Breast epithelium (tissue), 4 donors: ENCODE results near the gene OR2L2. TPM values are rescaled to one million over a fixed set of nuclear protein-coding genes. Genes with fewer than 3 reads are reported as not detected.
"Not testable (repeated sequence)": the region's sequence is repeated elsewhere in the genome, so short reads cannot be mapped to it uniquely, and the experiment has no call there.

Experiments
- DNase-seq, 2 donors: peaks; one replicate each; pipeline ENCODE4 v3.0.0-alpha.2; 2019; ENCODE audit warnings: low spot score in 2 of 2
- H3K27ac ChIP-seq, 2 donors: fragments of 200-600 bp; sonication (generic) in 1 of 2; one replicate each; pipeline ENCODE4 v1.5.1; 2016 to 2019; ENCODE audit warnings: mild to moderate bottlenecking in 1 of 2
- H3K27me3 ChIP-seq, 2 donors: fragments of 200-600 bp; sonication (generic) in 1 of 2; one replicate each; pipeline versions ENCODE4 v1.5.1 to v1.6.0; 2017 to 2019; ENCODE audit warnings: control low read depth in 1 of 2, mild to moderate bottlenecking in 1 of 2
- H3K36me3 ChIP-seq: fragments of 200-600 bp; one replicate; pipeline ENCODE4 v1.5.1; 2019
- H3K4me1 ChIP-seq, 2 donors: fragments of 200-600 bp; sonication (generic); one replicate each; pipeline ENCODE4 v1.5.1; 2016 to 2019; ENCODE audit warnings: control low read depth in 1 of 2
- H3K4me3 ChIP-seq, 3 donors: fragments of 200-600 bp; sonication (generic); 1 replicate in 2 of 3; 2 replicates in 1 of 3; pipeline ENCODE4 v1.5.1; 2016 to 2019; ENCODE audit warnings: mild to moderate bottlenecking in 3 of 3, moderate library complexity in 2 of 3
- H3K9me3 ChIP-seq, 2 donors: fragments of 200-600 bp; sonication (generic) in 1 of 2; one replicate each; pipeline ENCODE4 v1.5.1; 2016 to 2019; ENCODE audit warnings: control low read depth in 1 of 2
- POLR2A ChIP-seq: fragments of 450-650 bp; IDR thresholded peaks from one replicate; pipeline ENCODE4 v1.6.1; 2016; ENCODE audit warnings: antibody characterized with exemption, mild to moderate bottlenecking, moderate library complexity
- POLR2AphosphoS5 ChIP-seq, 3 donors: sonication (generic); formaldehyde crosslinking; IDR thresholded peaks; one replicate each; pipeline ENCODE4 v1.6.1; 2017; ENCODE audit warnings: antibody characterized with exemption in 3 of 3
- intact Hi-C: fragments of 100-400 bp; cut with DNase I; formaldehyde crosslinking; loops from one replicate; pipeline ENCODE4 v1.15.1; 2023; ENCODE audit warnings: low total_unique reads
- total RNA-seq, 3 donors: library from RNA; depleted of rRNA; stranded (reverse); fragments of >200 nt; gene quantifications; one replicate each; pipeline ENCODE4 v1.1.0, GENCODE V29; 2016
- TF ChIP-seq, protein P1 (sequence below), 3 donors: fragments of 450-650 bp; IDR thresholded peaks; one replicate each; pipeline ENCODE4 v1.5.1; 2016 to 2017; ENCODE audit warnings: antibody characterized with exemption in 3 of 3, mild to moderate bottlenecking in 3 of 3, moderate library complexity in 3 of 3

Gene OR2L2
- total RNA-seq, 3 donors from 2014 or later, result 0.66 to 0.73 TPM; not detected in 1

- Histone ChIP-seq H3K27ac (no peak overlapping the region), H3K4me1 (no peaks in the 10 kb centered on the region), H3K36me3 (no peaks in the 10 kb centered on the region), H3K9me3 (peaks cover 0 to 4% of the 10 kb centered on the region in 2 donors), H3K4me3 (no peak overlapping the region), H3K27me3 (no peaks in the 10 kb centered on the region)
- intact Hi-C loops, result no loop called here
- no peak for TF ChIP-seq POLR2A
- TF ChIP-seq, protein P1, sequence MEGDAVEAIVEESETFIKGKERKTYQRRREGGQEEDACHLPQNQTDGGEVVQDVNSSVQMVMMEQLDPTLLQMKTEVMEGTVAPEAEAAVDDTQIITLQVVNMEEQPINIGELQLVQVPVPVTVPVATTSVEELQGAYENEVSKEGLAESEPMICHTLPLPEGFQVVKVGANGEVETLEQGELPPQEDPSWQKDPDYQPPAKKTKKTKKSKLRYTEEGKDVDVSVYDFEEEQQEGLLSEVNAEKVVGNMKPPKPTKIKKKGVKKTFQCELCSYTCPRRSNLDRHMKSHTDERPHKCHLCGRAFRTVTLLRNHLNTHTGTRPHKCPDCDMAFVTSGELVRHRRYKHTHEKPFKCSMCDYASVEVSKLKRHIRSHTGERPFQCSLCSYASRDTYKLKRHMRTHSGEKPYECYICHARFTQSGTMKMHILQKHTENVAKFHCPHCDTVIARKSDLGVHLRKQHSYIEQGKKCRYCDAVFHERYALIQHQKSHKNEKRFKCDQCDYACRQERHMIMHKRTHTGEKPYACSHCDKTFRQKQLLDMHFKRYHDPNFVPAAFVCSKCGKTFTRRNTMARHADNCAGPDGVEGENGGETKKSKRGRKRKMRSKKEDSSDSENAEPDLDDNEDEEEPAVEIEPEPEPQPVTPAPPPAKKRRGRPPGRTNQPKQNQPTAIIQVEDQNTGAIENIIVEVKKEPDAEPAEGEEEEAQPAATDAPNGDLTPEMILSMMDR (IDR thresholded peaks at IDR 0.05), result no peak
- no peak for TF ChIP-seq POLR2AphosphoS5 (IDR thresholded peaks at IDR 0.05)
- DNase-seq, result no peak
Measured at GRCh38 chr1:248047008-248047407, 17.1 kb downstream of the OR2L2 start.

DNA sequence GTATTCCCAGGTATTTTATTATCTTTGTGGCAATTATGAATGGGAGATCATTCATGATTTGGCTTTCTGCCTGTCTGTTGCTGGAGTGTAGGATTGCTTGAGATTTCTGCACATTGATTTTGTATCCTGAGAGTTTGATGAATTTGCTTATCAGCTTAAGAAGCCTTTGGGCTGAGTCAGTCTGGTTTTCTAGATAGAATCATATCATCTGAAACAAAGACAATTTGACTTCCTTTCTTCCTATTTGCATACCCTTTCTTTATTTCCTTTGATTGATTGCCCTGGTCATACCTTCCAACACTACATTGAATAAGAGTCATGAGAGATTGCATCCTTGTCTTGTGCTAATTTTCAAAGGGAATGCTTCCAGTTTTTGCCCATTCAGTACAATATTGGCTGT lies 24.8 kb downstream of the OR2L2 start:
- Histone ChIP-seq H3K4me3 (no peak overlapping the region), H3K27ac (no peak overlapping the region), H3K27me3 (no peaks in the 10 kb centered on the region), H3K36me3 (no peaks in the 10 kb centered on the region), H3K9me3 (peaks cover 0 to 19% of the 10 kb centered on the region in 2 donors), H3K4me1 (no peaks in the 10 kb centered on the region)
- TF ChIP-seq, protein P1 (IDR thresholded peaks at IDR 0.05), result no peak
- no peak for TF ChIP-seq POLR2AphosphoS5 (IDR thresholded peaks at IDR 0.05)
- TF ChIP-seq POLR2A, result no peak
- no peak for DNase-seq
- intact Hi-C loops, result no loop called here

DNA sequence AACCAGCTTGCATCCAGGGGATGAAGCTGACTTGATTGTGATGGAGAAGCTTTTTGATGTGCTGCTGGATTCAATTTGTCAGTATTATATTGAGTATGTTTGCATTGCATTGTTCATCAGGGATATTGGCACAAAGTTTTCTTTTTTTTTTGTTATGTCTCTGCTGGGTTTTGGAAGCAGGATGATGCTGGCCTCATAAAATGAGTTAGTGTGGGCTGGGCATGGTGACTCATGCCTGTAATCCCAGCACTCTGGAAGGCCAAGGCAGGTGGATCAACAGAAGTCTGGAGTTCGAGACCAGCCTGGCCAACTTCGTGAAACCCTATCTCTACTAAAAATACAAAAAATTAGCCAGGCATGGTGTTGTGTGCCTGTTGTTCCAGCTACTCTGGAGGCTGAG lies 25.4 kb downstream of the OR2L2 start:
- H3K9me3 ChIP-seq, result peaks cover 0 to 19% of the 10 kb centered on the region in 2 donors
- H3K27ac ChIP-seq, result no peak overlapping the region
- no peak for TF ChIP-seq POLR2A
- no peak for TF ChIP-seq POLR2AphosphoS5 (IDR thresholded peaks at IDR 0.05)
- TF ChIP-seq, protein P1 (IDR thresholded peaks at IDR 0.05), result no peak
- no peak for DNase-seq
- no peaks in the 10 kb centered on the region for H3K27me3 ChIP-seq
- H3K4me1 ChIP-seq, result no peaks in the 10 kb centered on the region
- intact Hi-C loops, result no loop called here
- no peaks in the 10 kb centered on the region for H3K36me3 ChIP-seq
- no peak overlapping the region for H3K4me3 ChIP-seq

DNA sequence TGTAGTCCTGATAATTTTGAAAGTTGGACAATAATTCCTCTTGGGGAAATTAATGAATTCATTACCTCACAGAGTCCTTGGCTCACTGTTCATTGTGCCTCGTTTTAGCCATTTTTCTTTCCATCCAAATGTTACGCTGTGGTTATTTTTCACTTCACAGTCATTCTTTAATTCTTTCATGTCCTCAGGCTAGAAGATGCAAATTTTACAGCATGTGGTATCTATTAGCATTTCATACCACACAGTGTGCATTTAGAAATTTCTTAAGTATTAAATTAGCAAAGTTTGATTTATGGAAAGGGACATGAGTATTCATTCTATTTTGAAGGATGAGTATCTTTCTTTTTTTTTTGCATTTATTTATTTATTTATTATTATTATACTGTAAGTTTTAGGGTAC lies 35.2 kb downstream of the OR2L2 start:
- no peaks in the 10 kb centered on the region for H3K36me3 ChIP-seq
- no peaks in the 10 kb centered on the region for H3K27me3 ChIP-seq
- intact Hi-C loops, result no loop called here
- H3K4me1 ChIP-seq, result no peaks in the 10 kb centered on the region
- no peak overlapping the region for H3K4me3 ChIP-seq
- no peaks in the 10 kb centered on the region for H3K9me3 ChIP-seq
- no peak overlapping the region for H3K27ac ChIP-seq
- no peak for TF ChIP-seq POLR2A
- no peak for TF ChIP-seq POLR2AphosphoS5 (IDR thresholded peaks at IDR 0.05)
- TF ChIP-seq, protein P1 (IDR thresholded peaks at IDR 0.05), result no peak
- no peak for DNase-seq

- no peak overlapping the region for H3K27ac ChIP-seq
- H3K27me3 ChIP-seq, result no peaks in the 10 kb centered on the region
- no peaks in the 10 kb centered on the region for H3K4me1 ChIP-seq
- H3K4me3 ChIP-seq, result no peak overlapping the region
- intact Hi-C loops, result no loop called here
- DNase-seq, result no peak
- no peaks in the 10 kb centered on the region for H3K9me3 ChIP-seq
- no peaks in the 10 kb centered on the region for H3K36me3 ChIP-seq
- TF ChIP-seq, protein P1 (IDR thresholded peaks at IDR 0.05), result no peak
- no peak for TF ChIP-seq POLR2A
- TF ChIP-seq POLR2AphosphoS5 (IDR thresholded peaks at IDR 0.05), result no peak
Measured at GRCh38 chr1:248065604-248066003, 35.7 kb downstream of the OR2L2 start.

- H3K4me3 ChIP-seq, H3K9me3 ChIP-seq, H3K36me3 ChIP-seq, H3K4me1 ChIP-seq, H3K27ac ChIP-seq, DNase-seq, H3K27me3 ChIP-seq, intact Hi-C loops: not testable (repeated sequence)
Measured at GRCh38 chr1:248083864-248084263, 54.0 kb downstream of the OR2L2 start.
